Measurements from ENCODE around the gene DOLPP1.

The DOLPP1 gene

GRCh38 chr9:129068110-129068509, 12.8 kb upstream of the DOLPP1 start:
- no peak for DNase-seq

GRCh38 chr9:129068990-129069861, 11.7 kb upstream of the DOLPP1 start:
- peak; percentile 82 for DNase-seq

- DNase-seq, result no peak
Observed at GRCh38 chr9:129069862-129070641, 10.9 kb upstream of the DOLPP1 start.

GRCh38 chr9:129070696-129071525, 10.0 kb upstream of the DOLPP1 start:
- no peak for DNase-seq

- no peak for DNase-seq
Observed at GRCh38 chr9:129071526-129072126, 9.3 kb upstream of the DOLPP1 start.

GRCh38 chr9:129072171-129072570, 8.7 kb upstream of the DOLPP1 start:
- no peak for DNase-seq

GRCh38 chr9:129073404-129073803, 7.5 kb upstream of the DOLPP1 start:
- no peak for DNase-seq

GRCh38 chr9:129074106-129074505, 6.8 kb upstream of the DOLPP1 start:
- no peak for DNase-seq

- DNase-seq, result no peak
Observed at GRCh38 chr9:129075996-129076639, 4.8 kb upstream of the DOLPP1 start.

GRCh38 chr9:129076640-129077037, 4.3 kb upstream of the DOLPP1 start:
- DNase-seq, result no peak

- no peak for DNase-seq
Observed at GRCh38 chr9:129077236-129077635, 3.7 kb upstream of the DOLPP1 start.

- no peak for DNase-seq
Observed at GRCh38 chr9:129078691-129079503, 2.0 kb upstream of the DOLPP1 start.

GRCh38 chr9:129079829-129080228, 1.1 kb upstream of the DOLPP1 start:
- DNase-seq, result no peak

GRCh38 chr9:129080298-129080600, 662 bp upstream of the DOLPP1 start:
- DNase-seq, result no peak

- peak; percentile 37 for DNase-seq
Observed at GRCh38 chr9:129081388-129081904, 535 bp downstream of the DOLPP1 start.

GRCh38 chr9:129084087-129084486, 3.2 kb downstream of the DOLPP1 start:
- DNase-seq, result no peak

- no peak for DNase-seq
Observed at GRCh38 chr9:129089246-129089645, 8.3 kb downstream of the DOLPP1 start.

GRCh38 chr9:129093602-129094386, 12.9 kb downstream of the DOLPP1 start:
- no peak for DNase-seq

- no peak for DNase-seq
Observed at GRCh38 chr9:129094387-129095169, 13.7 kb downstream of the DOLPP1 start.

All from suppressor macrophage treated with lipopolysaccharide for 4 hours (primary cell).